ENCODE measurements around the gene QPRT. TPM values are rescaled to one million over a fixed set of nuclear protein-coding genes. Genes with fewer than 3 reads are reported as not detected.

Gene QPRT
- total and polyA plus RNA-seq, 2 of the 8 experiments (the other 6 are each of a cell fraction or from before 2014, with no cell fraction given), result 89.0 to 102 TPM

GRCh38 chr16:29726845-29727377, 47.9 kb downstream of the QPRT start (continued):
- TF ChIP-seq CHD7 (IDR thresholded peaks at IDR 0.05; ENCODE audit: insufficient replicate concordance, low read length), result no peak
- no peak for TF ChIP-seq CTCF (IDR thresholded peaks at IDR 0.05; ENCODE audit: control extremely low read depth in 1 of 3, insufficient read depth in 1 of 3, low read depth in 1 of 3, low read length in 3 of 3)
- no peak for TF ChIP-seq TCF12 (IDR thresholded peaks at IDR 0.05; ENCODE audit: low read depth, low read length)
